NCI-H1694 treated with DMSO at 0.1 percent for 48 hours (cell line): Measurements from ENCODE around the gene TMEM235.
A peak's percentile ranks its signal among the peaks of the same experiment; 100 is the strongest.
"Not testable (repeated sequence)": the region's sequence is repeated elsewhere in the genome, so short reads cannot be mapped to it uniquely, and the experiment has no call there.

Experiments
- DNase-seq: peaks from one replicate; lab custom pipeline; 2025; lab: John Stamatoyannopoulos, UW

The TMEM235 gene

GRCh38 chr17:78219396-78220150 is 11.9 kb upstream of the TMEM235 start:
- DNase-seq: no peak

GRCh38 chr17:78223061-78223460 is 8.4 kb upstream of the TMEM235 start:
- no peak for DNase-seq

GRCh38 chr17:78223765-78224164 is 7.7 kb upstream of the TMEM235 start:
- no peak for DNase-seq

- DNase-seq: peak; percentile 91
Measured at GRCh38 chr17:78224231-78225087, 7.0 kb upstream of the TMEM235 start.

GRCh38 chr17:78225088-78225865 is 6.2 kb upstream of the TMEM235 start:
- DNase-seq: no peak

- DNase-seq: no peak
Measured at GRCh38 chr17:78226055-78226758, 5.2 kb upstream of the TMEM235 start.

- DNase-seq: no peak
Measured at GRCh38 chr17:78226759-78227454, 4.5 kb upstream of the TMEM235 start.

- peak; percentile 96 for DNase-seq
Measured at GRCh38 chr17:78227455-78227916, 3.9 kb upstream of the TMEM235 start.

GRCh38 chr17:78228176-78228575 is 3.3 kb upstream of the TMEM235 start:
- DNase-seq: no peak

- DNase-seq: no peak
Measured at GRCh38 chr17:78230252-78230962, 1.0 kb upstream of the TMEM235 start.

GRCh38 chr17:78231991-78232858 is 794 bp downstream of the TMEM235 start:
- DNase-seq: no peak

GRCh38 chr17:78232859-78233173 is 1.4 kb downstream of the TMEM235 start:
- no peak for DNase-seq

- no peak for DNase-seq
Measured at GRCh38 chr17:78233678-78234077, 2.2 kb downstream of the TMEM235 start.

GRCh38 chr17:78234261-78234865 is 2.9 kb downstream of the TMEM235 start:
- no peak for DNase-seq

GRCh38 chr17:78235022-78235421 is 3.6 kb downstream of the TMEM235 start:
- not testable (repeated sequence) for DNase-seq

GRCh38 chr17:78235885-78236284 is 4.5 kb downstream of the TMEM235 start:
- no peak for DNase-seq

GRCh38 chr17:78236362-78237127 is 5.1 kb downstream of the TMEM235 start:
- no peak for DNase-seq

- peak; percentile 72 for DNase-seq
Measured at GRCh38 chr17:78237401-78238012, 6.1 kb downstream of the TMEM235 start.
